ENCODE results near the gene EIPR1. TPM values are rescaled to one million over a fixed set of nuclear protein-coding genes. Genes with fewer than 3 reads are reported as not detected.

Gene EIPR1
- total RNA-seq, 1 experiment from 2014 or later: 27.8 TPM

- H3K9me3 Mint-ChIP-seq: peaks cover 0 to 6% of the 10 kb centered on the region in 2 experiments; a peak in 3 of 5 replicates
- H3K27me3 Mint-ChIP-seq (ENCODE audit: low read depth): no peaks in the 10 kb centered on the region
- DNase-seq: no peak
Measured at GRCh38 chr2:3291113-3291512, 86.5 kb downstream of the EIPR1 start.

More at GRCh38 chr2:3291113-3291512, 86.5 kb downstream of the EIPR1 start:
- no peak overlapping the region; a peak in 1 of 7 replicates for H3K27ac Mint-ChIP-seq
- peaks cover 9 to 16% of the 10 kb centered on the region in 2 experiments for H3K4me1 Mint-ChIP-seq
- Histone ChIP-seq H3K27ac (ENCODE audit: insufficient read length, low read depth, low read length) (no peak overlapping the region), H3K56ac (ENCODE audit: insufficient read length, low read depth, low read length) (no peak overlapping the region), H3K79me2 (ENCODE audit: insufficient read depth, low read length) (no peaks in the 10 kb centered on the region), H3K23ac (ENCODE audit: insufficient read length, low read depth, low read length) (no peak overlapping the region), H3K79me1 (ENCODE audit: insufficient read depth, low read depth, low read length, poor library complexity, severe bottlenecking) (no peaks in the 10 kb centered on the region), H4K20me1 (ENCODE audit: control insufficient read depth, insufficient read depth, insufficient read length) (peaks cover 2% of the 10 kb centered on the region), H3K27me3 (ENCODE audit: insufficient read depth, low read length) (no peaks in the 10 kb centered on the region), H2BK120ac (ENCODE audit: low read depth, low read length, poor library complexity, severe bottlenecking) (no peak overlapping the region), H2AFZ (ENCODE audit: low read length) (no peak overlapping the region), H3K4ac (ENCODE audit: low read depth, low read length) (no peak overlapping the region), H2BK20ac (ENCODE audit: low read depth, low read length, poor library complexity, severe bottlenecking) (no peak overlapping the region), H2AK5ac (ENCODE audit: insufficient read length, low read length) (no peak overlapping the region), H3T11ph (ENCODE audit: low read length) (no peak overlapping the region), H3K9me3 (ENCODE audit: control insufficient read depth, low read depth, low read length) (no peaks in the 10 kb centered on the region), H3K18ac (ENCODE audit: insufficient read length, low read depth, low read length) (no peak overlapping the region), H2BK12ac (ENCODE audit: insufficient read length, low read depth, low read length) (no peak overlapping the region), H4K5ac (ENCODE audit: insufficient read length, low read depth, low read length) (no peak overlapping the region), H2BK15ac (ENCODE audit: low read depth, low read length) (no peak overlapping the region), H3K23me2 (ENCODE audit: insufficient read length, low read depth, low read length, poor library complexity, severe bottlenecking) (no peaks in the 10 kb centered on the region), H3K4me1 (ENCODE audit: insufficient read depth, low read length) (no peaks in the 10 kb centered on the region), H3K9ac (ENCODE audit: extremely low read depth, insufficient read length, low read length) (no peak overlapping the region), H4K91ac (ENCODE audit: insufficient read length, low read depth, low read length) (no peak overlapping the region), H4K8ac (replicated peaks; ENCODE audit: insufficient read length, low read depth, low read length) (no peak overlapping the region), H2BK5ac (ENCODE audit: insufficient read length, low read length) (no peak overlapping the region), H3K4me2 (ENCODE audit: insufficient read depth, insufficient read length, low read length) (no peak overlapping the region), H3K14ac (ENCODE audit: insufficient read depth, low read length) (no peak overlapping the region)
- no peak for TF ChIP-seq CTCF (conservative IDR thresholded peaks at IDR 0.05)
- H3K36me3 Mint-ChIP-seq (ENCODE audit: insufficient read depth in 1 of 3, low read depth in 3 of 3): peaks cover 6 to 10% (median 7%) of the 10 kb centered on the region in 3 experiments
- no peak overlapping the region for H3K4me3 Mint-ChIP-seq
- no CpG with 5 or more reads among the region's 9 CpGs for WGBS (ENCODE audit: extremely low coverage, insufficient read length, low lambda C conversion rate)
